HG03460 (cell line): ENCODE data around the gene CGB5.
"Not testable (repeated sequence)": the region's sequence is repeated elsewhere in the genome, so short reads cannot be mapped to it uniquely, and the experiment has no call there.

Source experiments
- ATAC-seq: cut with Tn5 transposase; IDR thresholded peaks from one replicate; pipeline ENCODE4 v1.9.1; 2021; ENCODE audit not compliant: unreplicated experiment

The CGB5 gene

GRCh38 chr19:49020931-49021895 is 22.4 kb upstream of the CGB5 start:
- ATAC-seq = no peak

- no peak for ATAC-seq
Measured at GRCh38 chr19:49022116-49022515, 21.5 kb upstream of the CGB5 start.

- ATAC-seq = not testable (repeated sequence)
Measured at GRCh38 chr19:49024233-49024632, 19.4 kb upstream of the CGB5 start, which contains the start of gene CGB3. Gene CGB3, minus strand, starts transcription at chr19:49024333. Its CDS starts 362 bp downstream, at chr19:49023971.

DNA sequence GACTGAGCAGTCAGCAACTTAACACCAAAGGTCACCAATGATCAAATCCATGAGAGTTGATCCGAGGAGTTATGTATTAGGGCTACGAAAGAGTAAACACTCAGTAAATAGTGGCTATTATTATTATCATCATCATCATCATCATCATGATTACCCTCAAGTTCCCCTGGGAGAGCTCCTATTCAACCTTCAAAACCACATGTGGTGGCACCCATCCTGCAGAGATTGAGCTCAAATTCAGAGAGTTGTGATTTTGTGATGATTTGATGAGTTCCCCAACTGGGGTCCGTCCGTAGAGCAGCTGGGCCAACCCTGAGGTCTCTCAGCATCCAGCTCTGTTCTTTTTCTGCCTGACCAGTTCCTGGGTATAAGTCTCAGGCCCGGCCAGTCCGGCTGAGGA is 18.6 kb upstream of the CGB5 start:
- not testable (repeated sequence) for ATAC-seq

- ATAC-seq = not testable (repeated sequence)
Measured at GRCh38 chr19:49025599-49025998, 18.0 kb upstream of the CGB5 start.

GRCh38 chr19:49028686-49029085 is 15.0 kb upstream of the CGB5 start:
- not testable (repeated sequence) for ATAC-seq

GRCh38 chr19:49029749-49030148 is 13.9 kb upstream of the CGB5 start:
- not testable (repeated sequence) for ATAC-seq

DNA sequence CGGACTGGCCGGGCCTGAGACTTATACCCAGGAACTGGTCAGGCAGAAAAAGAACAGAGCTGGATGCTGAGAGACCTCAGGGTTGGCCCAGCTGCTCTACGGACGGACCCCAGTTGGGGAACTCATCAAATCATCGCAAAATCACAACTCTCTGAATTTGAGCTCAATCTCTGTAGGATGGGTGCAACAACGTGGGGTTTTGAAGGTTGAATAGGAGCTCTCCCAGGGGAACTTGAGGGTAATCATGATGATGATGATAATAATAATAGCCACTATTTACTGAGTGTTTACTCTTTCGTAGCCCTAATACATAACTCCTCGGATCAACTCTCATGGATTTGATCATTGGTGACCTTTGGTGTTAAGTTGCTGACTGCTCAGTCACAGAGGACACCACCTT is 13.3 kb upstream of the CGB5 start:
- not testable (repeated sequence) for ATAC-seq

DNA sequence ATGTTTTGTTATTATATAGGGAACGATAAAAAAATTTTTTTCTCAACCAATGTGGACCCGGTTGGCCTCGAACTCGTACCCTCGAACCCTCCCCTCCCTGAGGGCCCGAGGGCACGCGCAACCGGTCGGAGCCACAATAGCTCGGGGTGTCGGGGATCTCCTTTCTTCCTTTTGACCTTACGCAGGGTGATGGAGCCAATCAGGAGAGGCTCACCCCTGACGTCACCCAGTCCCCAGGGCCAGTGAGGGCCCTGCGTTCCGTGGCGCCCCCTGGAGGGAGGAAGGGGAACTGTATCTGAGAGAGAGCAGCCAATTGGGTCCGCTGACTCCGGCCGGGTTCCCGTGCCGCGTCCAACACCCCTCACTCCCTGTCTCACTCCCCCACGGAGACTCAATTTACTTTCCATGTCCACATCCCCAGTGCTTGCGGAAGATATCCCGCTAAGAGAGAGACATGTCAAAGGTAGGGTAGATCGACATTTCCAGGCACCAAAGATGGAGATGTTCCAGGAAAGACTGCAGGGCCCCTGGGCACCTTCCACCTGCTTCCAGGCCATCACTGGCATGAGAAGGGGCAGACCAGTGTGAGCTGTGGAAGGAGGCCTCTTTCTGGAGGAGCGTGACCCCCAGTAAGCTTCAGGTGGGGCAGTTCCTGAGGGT is 11.9 kb upstream of the CGB5 start, which contains the start of gene CGB2:
CGB2 (plus strand) TSS at position 249 of the 660 bp plus-strand sequence; CDS start at position 455, 206 bp downstream.
- not testable (repeated sequence) for ATAC-seq

- not testable (repeated sequence) for ATAC-seq
Measured at GRCh38 chr19:49036815-49037214, 6.8 kb upstream of the CGB5 start, which contains the start of gene CGB1. Gene CGB1, minus strand, starts transcription at chr19:49036895. Its CDS starts 184 bp downstream, at chr19:49036711.

DNA sequence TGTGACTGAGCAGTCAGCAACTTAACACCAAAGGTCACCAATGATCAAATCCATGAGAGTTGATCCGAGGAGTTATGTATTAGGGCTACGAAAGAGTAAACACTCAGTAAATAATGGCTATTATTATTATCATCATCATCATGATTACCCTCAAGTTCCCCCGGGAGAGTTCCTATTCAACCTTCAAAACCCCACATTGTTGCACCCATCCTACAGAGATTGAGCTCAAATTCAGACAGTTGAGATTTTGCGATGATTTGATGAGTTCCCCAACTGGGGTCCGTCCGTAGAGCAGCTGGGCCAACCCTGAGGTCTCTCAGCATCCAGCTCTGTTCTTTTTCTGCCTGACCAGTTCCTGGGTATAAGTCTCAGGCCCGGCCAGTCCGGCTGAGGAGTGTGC is 5.5 kb upstream of the CGB5 start:
- not testable (repeated sequence) for ATAC-seq

GRCh38 chr19:49038557-49039276 is 4.9 kb upstream of the CGB5 start:
- ATAC-seq = not testable (repeated sequence)

DNA sequence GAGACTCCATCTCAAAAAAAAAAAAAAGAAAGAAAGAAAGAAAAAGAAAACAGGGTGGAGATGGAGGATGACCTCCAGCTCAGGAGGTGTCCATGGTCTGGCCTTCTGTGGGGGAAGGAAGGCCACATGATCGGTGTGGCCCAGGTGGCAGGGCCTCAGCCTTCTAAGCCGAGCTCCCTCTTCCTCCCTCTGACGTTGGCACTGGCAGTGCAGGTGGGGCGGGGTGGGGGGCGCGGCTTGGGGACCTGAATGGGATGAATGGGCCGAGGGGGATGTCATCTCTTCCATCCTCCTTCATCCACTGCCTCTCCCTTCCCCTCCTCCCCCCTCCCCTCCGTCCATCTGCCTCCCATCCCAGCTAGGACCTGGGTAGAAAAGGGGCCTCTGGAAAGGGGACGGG is 3.9 kb upstream of the CGB5 start:
- ATAC-seq = not testable (repeated sequence)

DNA sequence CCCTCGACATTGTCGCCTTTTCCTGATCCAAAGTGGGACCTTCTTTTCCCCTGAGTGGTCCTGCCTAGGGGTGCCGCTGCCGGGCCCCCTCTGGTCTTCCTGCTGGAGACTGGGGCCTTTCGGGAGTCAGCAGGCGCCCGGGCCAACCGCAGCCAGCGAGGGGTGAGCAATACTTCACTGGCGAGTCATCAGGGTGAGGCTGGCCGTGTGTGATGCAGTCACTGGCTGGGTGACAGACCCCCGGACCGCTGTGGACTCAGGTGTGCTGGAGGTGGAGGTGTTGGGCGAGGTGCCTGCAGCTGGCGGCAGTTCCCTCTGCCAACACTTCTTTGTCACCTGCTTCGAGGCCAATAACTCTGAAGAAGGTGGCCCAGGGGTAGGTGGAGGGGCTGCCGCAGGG is 1.5 kb upstream of the CGB5 start:
- ATAC-seq = no peak

- ATAC-seq = not testable (repeated sequence)
Measured at GRCh38 chr19:49042666-49043065, 982 bp upstream of the CGB5 start.

DNA sequence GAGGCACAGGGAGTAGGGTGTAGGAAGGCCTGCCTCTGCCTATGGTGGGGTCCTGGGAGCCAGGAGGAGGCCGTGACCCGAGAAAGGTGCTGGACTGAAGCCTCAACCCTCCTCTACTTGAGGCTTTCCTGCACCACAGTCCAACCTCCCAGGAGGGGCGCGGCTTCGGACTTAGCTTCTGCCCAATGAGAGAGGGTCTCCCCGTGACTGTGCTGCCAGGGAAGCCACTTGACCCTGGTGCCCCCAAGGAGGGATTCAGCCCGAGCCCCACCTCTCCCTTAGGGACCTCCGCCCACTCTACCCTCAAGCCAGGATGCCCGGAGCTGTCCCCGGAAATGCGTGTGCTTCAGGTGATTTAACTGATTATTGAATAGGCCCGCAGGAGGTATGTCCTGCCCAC is 5.4 kb downstream of the CGB5 start, which contains the start of gene CGB8:
CGB8 (minus strand) TSS at position 101 of the 400 bp plus-strand sequence. CDS start 372 bp downstream, outside the sequence.
- ATAC-seq = not testable (repeated sequence)

GRCh38 chr19:49049834-49050233 is 6.2 kb downstream of the CGB5 start:
- ATAC-seq = not testable (repeated sequence)

- ATAC-seq = not testable (repeated sequence)
Measured at GRCh38 chr19:49050376-49051033, 6.9 kb downstream of the CGB5 start.

DNA sequence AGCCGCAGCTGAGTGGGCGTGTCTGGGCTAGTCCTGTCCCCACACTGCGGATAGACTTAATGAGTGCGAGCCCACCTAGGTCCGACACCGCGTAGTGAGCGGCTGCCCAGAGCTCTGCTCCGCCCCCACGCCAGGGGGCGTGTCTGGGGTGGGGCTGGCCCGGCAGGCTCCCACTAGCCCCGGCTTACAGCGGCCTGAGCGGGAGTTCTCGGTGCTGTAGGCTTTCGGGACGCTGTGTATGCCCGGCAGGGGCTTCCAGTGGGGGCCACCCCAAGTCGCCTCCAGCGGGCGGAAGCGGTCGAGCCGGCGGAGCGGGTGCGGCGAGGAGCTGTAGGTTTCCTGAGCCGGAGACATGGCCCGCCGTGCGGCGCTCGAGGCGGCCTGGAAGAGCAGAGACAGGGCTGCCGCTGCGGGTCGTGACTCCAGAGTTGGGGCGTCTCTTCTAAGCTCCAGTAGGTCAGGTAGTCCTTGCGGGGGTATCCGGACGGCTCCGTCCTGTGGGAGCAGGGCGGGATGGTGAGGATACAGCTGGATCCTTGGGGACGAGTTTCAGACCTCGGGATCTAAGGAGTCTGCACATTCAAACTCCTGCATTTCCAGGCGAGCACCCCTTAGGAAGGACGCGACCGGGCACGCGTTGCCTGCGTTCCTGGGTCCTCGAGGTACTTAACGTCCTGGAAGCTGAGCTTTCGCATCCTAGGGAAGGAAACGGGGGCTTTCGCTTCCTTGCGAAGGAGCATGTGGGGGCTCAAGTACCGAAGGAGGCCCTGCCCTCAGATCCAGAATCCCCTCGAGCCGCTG is 12.7 kb downstream of the CGB5 start:
- no peak for ATAC-seq
